Hindlimb muscle (tissue), 1 donor: Measurements from ENCODE around the gene STEAP1B. TPM values are rescaled to one million over a fixed set of nuclear protein-coding genes. Genes with fewer than 3 reads are reported as not detected.
"Not testable (repeated sequence)": the region's sequence is repeated elsewhere in the genome, so short reads cannot be mapped to it uniquely, and the experiment has no call there.

Experiments
- DNase-seq: peaks from one replicate; pipeline ENCODE4 v3.0.0-alpha.2; 2013
- polyA plus RNA-seq: library from polyadenylated mRNA; unstranded; fragments of 120-200 nt; gene quantifications from one replicate; pipeline ENCODE4 v1.2.1, GENCODE V29; 2013; ENCODE audit not compliant: insufficient read length

STEAP1B gene
- polyA plus RNA-seq, 1 donor: 1.8 TPM

- DNase-seq: no peak
These were observed 46.9 kb downstream of the STEAP1B start for GRCh38 chr7:22452960-22453558.

- DNase-seq: peak; percentile 49
These were observed 47.6 kb downstream of the STEAP1B start for GRCh38 chr7:22452142-22452959.

- DNase-seq: not testable (repeated sequence)
These were observed 50.0 kb downstream of the STEAP1B start for GRCh38 chr7:22450013-22450412.

GRCh38 chr7:22447762-22448161 lies 52.2 kb downstream of the STEAP1B start:
- DNase-seq: no peak

- no peak for DNase-seq
These were observed 53.0 kb downstream of the STEAP1B start for GRCh38 chr7:22447008-22447407.

- no peak for DNase-seq
These were observed 54.1 kb downstream of the STEAP1B start for GRCh38 chr7:22445853-22446252.

GRCh38 chr7:22445140-22445743 lies 54.7 kb downstream of the STEAP1B start:
- DNase-seq: peak; percentile 46

GRCh38 chr7:22444181-22444971 lies 55.6 kb downstream of the STEAP1B start:
- DNase-seq: no peak

- no peak for DNase-seq
These were observed 56.4 kb downstream of the STEAP1B start for GRCh38 chr7:22443370-22444180.

GRCh38 chr7:22442882-22443369 lies 57.1 kb downstream of the STEAP1B start:
- no peak for DNase-seq

GRCh38 chr7:22442187-22442881 lies 57.7 kb downstream of the STEAP1B start:
- DNase-seq: no peak

GRCh38 chr7:22441157-22441556 lies 58.8 kb downstream of the STEAP1B start:
- DNase-seq: no peak

GRCh38 chr7:22438994-22439393 lies 61.0 kb downstream of the STEAP1B start:
- no peak for DNase-seq

GRCh38 chr7:22436552-22436951 lies 63.4 kb downstream of the STEAP1B start:
- DNase-seq: not testable (repeated sequence)

GRCh38 chr7:22435720-22436119 lies 64.3 kb downstream of the STEAP1B start:
- DNase-seq: no peak

GRCh38 chr7:22435105-22435504 lies 64.9 kb downstream of the STEAP1B start:
- no peak for DNase-seq

- no peak for DNase-seq
These were observed 66.1 kb downstream of the STEAP1B start for GRCh38 chr7:22433710-22434460.

- not testable (repeated sequence) for DNase-seq
These were observed 66.8 kb downstream of the STEAP1B start for GRCh38 chr7:22433165-22433700.

- DNase-seq: no peak
These were observed 67.7 kb downstream of the STEAP1B start for GRCh38 chr7:22432203-22432718.

- DNase-seq: no peak
These were observed 69.5 kb downstream of the STEAP1B start for GRCh38 chr7:22430457-22430856.
